Measurements from ENCODE around the gene CNKSR3.

DNA sequence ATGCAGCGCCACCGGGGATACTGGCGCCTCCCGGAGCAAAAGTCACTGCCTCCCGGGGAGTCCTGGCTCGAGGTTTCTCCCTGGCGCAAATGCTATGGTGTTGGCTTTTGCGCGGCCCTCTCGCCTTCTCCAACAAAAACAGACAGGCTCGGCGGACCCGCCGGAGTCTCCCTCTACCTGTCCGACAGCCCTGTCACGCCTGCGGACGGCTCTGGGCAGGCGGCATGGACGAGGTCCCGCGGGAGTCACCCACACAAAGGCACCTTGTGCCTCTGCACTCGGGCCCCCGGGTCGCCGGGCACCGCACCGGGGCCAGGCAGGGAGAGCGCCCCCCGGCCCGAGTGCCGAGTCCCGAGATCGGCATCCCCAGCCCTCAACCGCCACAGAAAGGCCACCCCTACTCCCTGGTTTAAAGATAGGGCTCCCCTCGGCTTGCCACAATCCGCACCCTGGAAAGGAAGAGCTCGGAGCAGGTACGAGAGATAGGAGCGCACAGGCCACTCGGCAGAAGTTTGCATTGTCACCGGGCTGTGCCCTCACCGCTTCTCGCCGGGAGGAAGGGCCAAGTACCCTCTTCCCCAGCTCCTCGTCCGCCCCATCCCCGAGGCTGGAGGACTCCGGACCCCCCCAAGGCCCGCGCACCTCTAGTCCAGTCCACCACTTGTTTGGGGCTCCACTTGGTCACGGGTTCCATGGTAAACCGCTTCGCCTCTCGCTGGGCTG lies 903 bp downstream of the CNKSR3 start:
- TF ChIP-seq CTCF (conservative IDR thresholded peaks at IDR 0.05; ENCODE audit: low read depth, low read length) = peak; percentile 12; the same call in 1 of the 2 replicates
- TF ChIP-seq EZH2 (IDR thresholded peaks at IDR 0.05; ENCODE audit: borderline replicate concordance, low read depth, low read length, poor library complexity, severe bottlenecking) = no peak
